Pancreas (tissue), 10 donors: ENCODE measurements around the gene GPX4. TPM values are rescaled to one million over a fixed set of nuclear protein-coding genes. Genes with fewer than 3 reads are reported as not detected.

Experiments used
- ATAC-seq, 4 donors: fragments of 200-7000 bp; cut with Tn5 transposase; one replicate each; pipeline versions ENCODE4 v1.8.0 to v1.9.1; 2020; ENCODE audit warnings: mild to moderate bottlenecking in 4 of 4, moderate library complexity in 4 of 4
- DNase-seq, 6 donors: peaks; one replicate each; pipeline ENCODE4 v3.0.0-alpha.2; 2020
- FAIRE-seq: peaks from 2 replicates; lab custom pipeline; 2012; peaks lifted over from hg19 to GRCh38; lab: Jason Lieb, UNC
- H3K27ac ChIP-seq, 4 donors: fragments of 200-600 bp; sonication (generic); 1 replicate in 3 of 4; 2 replicates in 1 of 4; pipeline versions ENCODE4 v1.5.0 to v1.8.0; 2020
- H3K27me3 ChIP-seq, 4 donors: fragments of 200-600 bp; one replicate each; pipeline ENCODE4 v1.8.0; 2021
- H3K36me3 ChIP-seq, 3 donors: fragments of 200-600 bp; sonication (generic) in 1 of 3; one replicate each; pipeline versions ENCODE4 v1.5.0 to v1.8.0; 2020 to 2021
- H3K4me1 ChIP-seq, 3 donors: fragments of 200-600 bp; one replicate each; pipeline ENCODE4 v1.8.0; 2021
- H3K4me3 ChIP-seq, 4 donors: fragments of 200-600 bp; sonication (generic) in 2 of 4; one replicate each; pipeline versions ENCODE4 v1.5.0 to v1.8.0; 2020 to 2021
- H3K9me3 ChIP-seq, 4 donors: fragments of 200-600 bp; one replicate each; pipeline ENCODE4 v1.8.0; 2021
- WGBS, 2 donors: extraction: QIAGEN DNeasy Blood & Tissue Kit; methylation state at CpG; one replicate each; pipeline ENCODE4 v1.1.7; 2013; 5-methylcytosine and 5-hydroxymethylcytosine counted together
- intact Hi-C, 3 donors: fragments of 100-400 bp; cut with DNase I; formaldehyde crosslinking; loops; one replicate each; pipeline versions ENCODE4 v1.11.1 to v1.14.2; 2022
- polyA plus RNA-seq, 2 donors: library from polyadenylated mRNA; stranded (reverse); fragments of 200-250 nt; gene quantifications; one replicate each; pipeline ENCODE4 v1.2.3, GENCODE V29; 2013
- total RNA-seq, 6 donors: library from RNA; stranded (reverse); fragmentation: NEBNext Ultra II Directional in 4 of 6; extraction: Animal tissue kit (Norgen Biotek cat#: 25700) in 4 of 6; gene quantifications; one replicate each; pipeline versions ENCODE4 v1.2.1 to v1.2.4, GENCODE V29; 2021 to 2023
- TF ChIP-seq, protein P1 (sequence below), 4 donors: fragments of 200-600 bp; sonication (generic) in 3 of 4; IDR thresholded peaks; one replicate each; pipeline versions ENCODE4 v1.5.0 to v1.8.0; 2021; ENCODE audit warnings: antibody characterized with exemption in 4 of 4
- donor health status: healthy with polysubstance abuse.
- donor health status: DM: no; HTN: no; CAD: no; lungs with moderate emphysema.
- donor health status: DM: no; HTN: no; CAD: no.
- donor health status: control.
- donor health status: control.
- donor health status: Bipolar disorder and iron deficiency.
- donor health status: DM: yes; HTN: yes; CAD: no.
- donor health status: DM: no; HTN: no; CAD: no.
- donor health status: DM: no; HTN: no; CAD: no.
- donor health status: DM: yes; HTN: yes; CAD: no.

GPX4 gene
- total and polyA plus RNA-seq, 8 donors: 48.8 to 290 (median 76.8) TPM

DNA sequence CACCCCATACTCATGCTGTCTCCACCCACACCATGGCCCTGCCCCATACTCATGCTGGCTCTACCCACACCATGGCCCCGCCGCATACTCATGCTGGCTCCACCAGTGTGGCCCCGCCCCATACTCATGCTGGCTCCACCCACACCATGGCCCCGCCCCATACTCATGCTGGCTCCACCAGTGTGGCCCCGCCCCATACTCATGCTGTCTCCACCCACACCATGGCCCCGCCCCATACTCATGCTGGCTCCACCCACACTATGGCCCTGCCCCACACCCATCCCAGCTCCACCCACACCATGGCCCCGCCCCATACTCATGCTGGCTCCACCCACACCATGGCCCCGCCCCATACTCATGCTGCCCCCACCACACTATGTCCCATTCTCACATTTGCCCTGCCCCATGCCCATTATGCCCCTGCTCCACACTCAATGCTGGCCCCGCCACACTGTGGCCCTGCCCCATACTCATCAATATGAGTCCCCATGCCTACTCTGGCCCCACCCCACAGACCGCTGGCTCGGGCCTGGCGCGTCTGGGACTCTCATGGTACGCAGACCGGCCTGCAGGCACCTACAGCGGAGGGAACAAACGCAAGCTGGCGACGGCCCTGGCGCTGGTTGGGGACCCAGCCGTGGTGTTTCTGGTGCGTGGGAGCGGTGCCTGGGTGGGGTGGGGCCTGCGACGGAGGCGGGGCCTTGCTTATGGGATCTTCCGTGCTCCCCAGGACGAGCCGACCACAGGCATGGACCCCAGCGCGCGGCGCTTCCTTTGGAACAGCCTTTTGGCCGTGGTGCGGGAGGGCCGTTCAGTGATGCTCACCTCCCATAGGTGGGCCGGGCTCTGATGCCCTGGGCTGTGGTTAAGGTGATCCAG is 40.5 kb upstream of the GPX4 start:
- intact Hi-C loops: no loop called here
- FAIRE-seq: no peak
- Histone ChIP-seq H3K4me3 (no peak overlapping the region), H3K4me1 (peaks cover 0 to 10% (median 9%) of the 10 kb centered on the region in 3 donors), H3K27me3 (peaks cover 0 to 10% (median 2%) of the 10 kb centered on the region in 4 donors), H3K9me3 (no peaks in the 10 kb centered on the region), H3K27ac (no peak overlapping the region), H3K36me3 (no peaks in the 10 kb centered on the region)
- DNase-seq: peak in 1 of 6 donors; percentile 39
- no peak for ATAC-seq
- TF ChIP-seq, protein P1, sequence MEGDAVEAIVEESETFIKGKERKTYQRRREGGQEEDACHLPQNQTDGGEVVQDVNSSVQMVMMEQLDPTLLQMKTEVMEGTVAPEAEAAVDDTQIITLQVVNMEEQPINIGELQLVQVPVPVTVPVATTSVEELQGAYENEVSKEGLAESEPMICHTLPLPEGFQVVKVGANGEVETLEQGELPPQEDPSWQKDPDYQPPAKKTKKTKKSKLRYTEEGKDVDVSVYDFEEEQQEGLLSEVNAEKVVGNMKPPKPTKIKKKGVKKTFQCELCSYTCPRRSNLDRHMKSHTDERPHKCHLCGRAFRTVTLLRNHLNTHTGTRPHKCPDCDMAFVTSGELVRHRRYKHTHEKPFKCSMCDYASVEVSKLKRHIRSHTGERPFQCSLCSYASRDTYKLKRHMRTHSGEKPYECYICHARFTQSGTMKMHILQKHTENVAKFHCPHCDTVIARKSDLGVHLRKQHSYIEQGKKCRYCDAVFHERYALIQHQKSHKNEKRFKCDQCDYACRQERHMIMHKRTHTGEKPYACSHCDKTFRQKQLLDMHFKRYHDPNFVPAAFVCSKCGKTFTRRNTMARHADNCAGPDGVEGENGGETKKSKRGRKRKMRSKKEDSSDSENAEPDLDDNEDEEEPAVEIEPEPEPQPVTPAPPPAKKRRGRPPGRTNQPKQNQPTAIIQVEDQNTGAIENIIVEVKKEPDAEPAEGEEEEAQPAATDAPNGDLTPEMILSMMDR (IDR thresholded peaks at IDR 0.05): no peak
- 66 to 93% methylated on average over 34 to 37 of the region's 37 CpGs for WGBS, 2 donors

DNA sequence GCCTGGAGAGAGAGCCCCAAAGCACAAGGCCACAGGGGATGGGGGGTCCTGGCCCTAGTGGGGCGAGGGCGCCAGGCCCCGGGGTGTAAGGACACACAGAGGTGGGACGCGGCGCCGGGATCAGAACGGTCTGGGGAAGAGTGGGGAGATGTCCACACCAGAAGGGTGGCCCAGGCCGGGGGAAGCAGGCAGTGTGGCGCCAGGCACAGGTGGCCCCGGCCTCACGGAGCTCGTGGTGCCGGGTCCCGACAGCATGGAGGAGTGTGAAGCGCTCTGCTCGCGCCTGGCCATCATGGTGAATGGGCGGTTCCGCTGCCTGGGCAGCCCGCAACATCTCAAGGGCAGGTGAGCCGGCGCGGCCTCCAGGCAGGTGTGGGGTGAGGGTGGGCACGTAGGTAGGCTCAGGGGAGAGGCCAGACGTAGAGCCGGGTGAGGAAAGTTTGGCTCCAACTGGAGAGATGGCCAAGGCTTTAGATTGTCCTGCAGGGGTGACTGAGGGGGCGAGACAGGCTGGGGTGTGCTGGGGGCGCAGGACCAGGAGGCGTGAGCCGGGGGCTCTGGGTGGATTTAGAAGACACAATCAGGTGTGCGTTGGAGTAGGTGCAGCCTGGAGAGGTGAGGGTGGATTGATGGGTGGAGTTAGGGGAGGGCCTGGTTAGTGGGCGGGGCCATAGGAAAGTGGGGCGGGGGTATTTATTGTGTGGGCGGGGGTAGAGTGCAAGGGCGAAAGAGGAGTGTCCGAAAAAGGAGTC is 39.7 kb upstream of the GPX4 start:
- DNase-seq: peak in 1 of 6 donors; percentile 81
- Histone ChIP-seq H3K36me3 (no peaks in the 10 kb centered on the region), H3K4me3 (no peak overlapping the region), H3K4me1 (peaks cover 0 to 10% (median 9%) of the 10 kb centered on the region in 3 donors), H3K9me3 (no peaks in the 10 kb centered on the region), H3K27ac (no peak overlapping the region), H3K27me3 (peaks cover 0 to 19% (median 2%) of the 10 kb centered on the region in 4 donors)
- no peak for FAIRE-seq
- 50 to 85% methylated on average over 37 of the region's 37 CpGs for WGBS, 2 donors
- intact Hi-C loops: no loop called here
- ATAC-seq: no peak
- TF ChIP-seq, protein P1 (IDR thresholded peaks at IDR 0.05): no peak

DNA sequence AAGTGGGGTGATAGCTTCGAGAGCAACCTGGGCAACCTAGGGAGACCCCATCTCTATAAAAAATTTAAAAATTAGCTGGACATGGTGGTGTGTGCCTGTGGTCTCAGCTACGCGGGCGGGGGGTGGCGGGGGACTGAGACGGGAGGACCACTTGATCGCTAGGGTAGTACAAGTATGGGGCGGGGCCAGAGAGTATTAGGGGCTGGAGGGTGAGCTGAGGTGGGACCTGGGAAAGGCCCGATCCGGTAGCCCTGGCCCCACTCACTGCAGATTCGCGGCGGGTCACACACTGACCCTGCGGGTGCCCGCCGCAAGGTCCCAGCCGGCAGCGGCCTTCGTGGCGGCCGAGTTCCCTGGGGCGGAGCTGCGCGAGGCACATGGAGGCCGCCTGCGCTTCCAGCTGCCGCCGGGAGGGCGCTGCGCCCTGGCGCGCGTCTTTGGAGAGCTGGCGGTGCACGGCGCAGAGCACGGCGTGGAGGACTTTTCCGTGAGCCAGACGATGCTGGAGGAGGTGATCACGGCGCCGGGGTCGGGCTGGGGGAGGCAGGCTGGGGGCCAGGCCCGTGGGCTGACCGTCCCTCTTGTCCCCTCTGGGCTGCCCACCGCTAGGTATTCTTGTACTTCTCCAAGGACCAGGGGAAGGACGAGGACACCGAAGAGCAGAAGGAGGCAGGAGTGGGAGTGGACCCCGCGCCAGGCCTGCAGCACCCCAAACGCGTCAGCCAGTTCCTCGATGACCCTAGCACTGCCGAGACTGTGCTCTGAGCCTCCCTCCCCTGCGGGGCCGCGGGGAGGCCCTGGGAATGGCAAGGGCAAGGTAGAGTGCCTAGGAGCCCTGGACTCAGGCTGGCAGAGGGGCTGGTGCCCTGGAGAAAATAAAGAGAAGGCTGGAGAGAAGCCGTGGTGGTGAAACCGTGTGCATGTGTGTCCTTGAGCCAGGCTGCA is 38.9 kb upstream of the GPX4 start:
- peak in 4 of 6 donors; percentile 70 to 90 (median 80) for DNase-seq
- Histone ChIP-seq H3K4me1 (peaks cover 0 to 10% (median 9%) of the 10 kb centered on the region in 3 donors), H3K36me3 (no peaks in the 10 kb centered on the region), H3K9me3 (no peaks in the 10 kb centered on the region), H3K27ac (no peak overlapping the region), H3K27me3 (peaks cover 0 to 23% (median 2%) of the 10 kb centered on the region in 4 donors), H3K4me3 (no peak overlapping the region)
- no peak for FAIRE-seq
- 8 to 10% methylated on average over 47 to 60 of the region's 60 CpGs for WGBS, 2 donors
- TF ChIP-seq, protein P1 (IDR thresholded peaks at IDR 0.05): peak; percentile 63 to 90 (median 74)
- intact Hi-C loops: no loop called here
- ATAC-seq: peak; percentile 81 to 83 (median 82)

DNA sequence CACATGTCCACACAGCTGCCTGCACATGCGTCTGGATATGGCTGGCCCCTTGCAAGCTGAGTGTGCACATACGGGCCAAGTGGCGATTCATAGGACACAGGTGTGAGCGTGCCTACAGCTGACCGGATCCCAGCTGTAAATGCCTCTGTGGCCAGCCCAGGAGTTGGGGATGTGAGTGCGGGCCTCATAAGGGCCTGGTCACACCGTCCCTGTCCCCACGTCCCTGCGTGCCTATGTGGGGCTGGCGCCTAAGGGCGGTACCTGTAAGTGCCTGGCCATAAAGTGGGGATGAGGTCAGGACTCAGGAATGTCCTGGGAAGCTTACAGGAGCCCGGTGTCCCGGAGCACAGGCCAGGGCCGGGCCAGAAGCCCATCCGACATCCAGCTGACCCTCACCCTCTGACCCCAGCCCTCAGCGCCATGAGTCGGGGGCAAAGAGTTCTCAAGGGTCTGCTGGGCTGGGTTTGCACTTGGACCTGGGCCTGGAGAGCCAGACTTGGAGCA is 38.1 kb upstream of the GPX4 start:
- ATAC-seq (peak in 3 of 4 donors; percentile 5 to 22 (median 8)), DNase-seq (peak in 1 of 6 donors; percentile 61), FAIRE-seq (no peak)
- H3K27me3 ChIP-seq: peaks cover 0 to 31% (median 2%) of the 10 kb centered on the region in 4 donors
- H3K36me3 ChIP-seq: no peaks in the 10 kb centered on the region
- intact Hi-C loops: no loop called here
- H3K27ac ChIP-seq: no peak overlapping the region
- WGBS, 2 donors: 42 to 44% methylated on average over 17 of the region's 17 CpGs
- H3K4me1 ChIP-seq: peaks cover 0 to 10% (median 9%) of the 10 kb centered on the region in 3 donors
- H3K4me3 ChIP-seq: no peak overlapping the region
- TF ChIP-seq, protein P1 (IDR thresholded peaks at IDR 0.05): no peak
- H3K9me3 ChIP-seq: no peaks in the 10 kb centered on the region
